ENCODE results near the gene SAE1.
"Not testable (repeated sequence)": the region's sequence is repeated elsewhere in the genome, so short reads cannot be mapped to it uniquely, and the experiment has no call there.

The SAE1 gene

GRCh38 chr19:47132194-47132852 is 1.7 kb downstream of the SAE1 start:
- no peak for DNase-seq

DNA sequence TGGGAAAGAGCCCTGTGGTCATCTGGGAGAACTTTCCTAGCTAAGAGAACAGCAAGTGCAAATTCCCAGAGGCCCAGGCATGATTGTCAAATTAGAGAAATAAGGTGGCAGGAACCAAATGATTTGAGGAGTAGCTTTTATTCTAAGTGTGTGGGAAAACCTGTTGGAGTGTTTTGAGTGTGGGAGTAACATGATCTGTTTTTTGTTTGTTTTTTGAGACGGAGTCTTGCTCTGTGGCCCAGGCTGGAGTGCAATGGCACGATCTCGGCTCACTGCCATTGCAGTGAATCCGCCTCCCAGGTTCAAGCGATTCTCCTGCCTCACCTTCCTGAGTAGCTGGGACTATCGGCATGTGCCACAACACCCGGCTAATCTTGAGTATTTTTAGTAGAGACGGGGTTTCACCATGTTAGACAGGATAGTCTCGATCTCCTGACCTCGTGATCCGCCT is 2.4 kb downstream of the SAE1 start:
- no peak for DNase-seq

DNA sequence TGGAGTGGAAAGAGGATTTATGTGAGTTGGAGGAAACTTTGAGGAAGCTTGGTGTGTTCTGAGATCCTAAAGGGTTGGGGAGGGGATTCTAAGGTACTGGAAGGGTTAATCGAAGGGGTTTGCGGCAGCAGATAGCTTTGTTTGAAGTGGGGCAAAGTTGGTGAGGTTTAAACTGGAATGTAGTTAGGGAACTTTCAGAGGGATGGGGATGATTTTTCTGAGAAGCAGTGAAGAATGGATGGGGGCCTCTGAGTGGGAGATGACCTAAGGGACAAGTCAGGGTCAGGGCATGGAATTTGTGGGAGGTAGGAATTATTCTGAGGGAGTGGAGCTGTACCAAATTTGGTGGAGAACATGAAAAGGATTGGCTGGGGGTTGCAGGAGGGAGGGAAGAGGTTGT is 3.9 kb downstream of the SAE1 start:
- DNase-seq, result no peak

- DNase-seq, result no peak
Observed at GRCh38 chr19:47135156-47135555, 4.5 kb downstream of the SAE1 start.

GRCh38 chr19:47141252-47141651 is 10.6 kb downstream of the SAE1 start:
- DNase-seq, result not testable (repeated sequence)

GRCh38 chr19:47141695-47142094 is 11.1 kb downstream of the SAE1 start:
- no peak for DNase-seq

GRCh38 chr19:47142779-47143178 is 12.1 kb downstream of the SAE1 start:
- DNase-seq, result no peak

GRCh38 chr19:47143322-47144073 is 12.9 kb downstream of the SAE1 start:
- DNase-seq, result no peak

GRCh38 chr19:47144630-47145029 is 14.0 kb downstream of the SAE1 start:
- DNase-seq, result no peak

DNA sequence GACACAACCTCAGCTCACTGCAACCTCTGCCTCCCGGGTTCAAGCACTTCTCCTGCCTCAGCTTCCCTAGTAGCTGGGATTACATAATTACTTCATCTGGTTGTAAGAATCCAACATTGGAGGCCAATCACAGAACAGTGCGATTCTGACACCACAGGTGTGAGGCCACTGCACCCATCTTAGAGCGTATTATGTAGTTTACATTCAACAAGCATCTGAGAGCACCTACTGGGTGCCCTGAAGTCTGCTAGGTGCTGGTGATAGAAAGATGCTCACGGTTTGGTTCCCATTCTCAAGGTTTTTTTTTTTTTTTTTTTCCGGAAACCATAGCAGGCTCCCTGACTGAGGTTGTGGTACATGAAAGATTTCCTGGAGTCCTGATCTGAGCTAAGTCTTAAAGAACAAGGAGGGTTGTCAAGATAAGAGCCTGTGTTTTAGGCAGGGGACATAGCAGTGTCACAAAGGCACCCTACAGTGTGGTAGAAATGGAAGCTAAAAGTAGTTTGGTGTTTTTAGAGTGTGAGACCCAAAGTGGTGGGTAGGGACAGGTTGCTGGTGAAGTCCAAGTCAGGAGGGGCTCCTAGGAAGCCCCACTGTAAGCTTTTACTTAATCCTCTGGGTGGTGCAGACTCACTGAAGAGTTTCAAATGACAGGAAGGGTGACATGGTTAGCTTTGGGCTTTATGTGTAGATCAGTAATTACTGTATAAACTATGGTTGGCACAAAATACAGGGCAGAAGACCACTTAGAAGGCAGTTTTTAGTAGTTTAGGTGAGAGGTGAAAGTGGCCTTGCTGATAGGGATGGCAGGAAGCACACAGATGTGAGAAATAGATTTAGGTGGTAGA is 15.2 kb downstream of the SAE1 start:
- DNase-seq, result no peak

DNA sequence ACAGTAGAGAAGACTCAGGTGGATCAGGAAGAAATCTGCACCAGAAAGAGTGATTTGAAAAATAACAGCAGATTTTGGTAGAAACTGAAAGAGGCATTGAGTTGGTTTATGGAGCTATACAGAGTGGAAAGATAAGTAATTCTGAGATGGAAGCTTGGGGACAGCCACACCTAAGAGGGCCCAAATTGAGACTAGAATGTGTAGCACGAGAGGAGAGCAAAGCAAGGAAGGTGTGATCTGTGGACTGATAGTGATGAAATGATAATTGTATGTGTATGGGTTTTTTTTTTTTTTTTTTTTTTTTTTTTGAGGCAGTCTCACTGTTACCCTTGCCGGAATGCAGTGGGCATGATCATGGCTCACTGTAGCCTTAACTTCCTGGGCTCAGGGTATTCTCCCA is 16.3 kb downstream of the SAE1 start:
- no peak for DNase-seq

DNA sequence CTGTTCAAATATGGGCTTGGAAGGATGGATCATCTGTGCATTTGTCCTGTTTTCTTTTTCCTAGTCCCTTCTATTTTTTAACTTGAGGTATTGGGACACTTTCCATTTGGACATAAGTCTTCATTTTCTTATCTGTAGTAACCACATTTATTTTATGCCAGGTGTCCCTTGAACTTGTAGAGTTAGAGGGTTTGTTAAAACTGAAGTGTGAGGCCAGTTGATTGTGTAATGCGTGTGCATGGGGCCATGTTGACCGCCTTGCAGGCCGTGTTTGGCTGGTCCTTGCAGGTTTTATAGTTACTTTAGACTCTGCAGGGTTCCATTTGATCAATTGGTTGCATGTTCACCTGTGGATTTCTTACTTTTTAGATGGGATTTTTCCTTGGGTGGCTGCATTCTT is 21.0 kb downstream of the SAE1 start:
- no peak for DNase-seq

GRCh38 chr19:47152205-47152604 is 21.6 kb downstream of the SAE1 start:
- no peak for DNase-seq

GRCh38 chr19:47152632-47153031 is 22.0 kb downstream of the SAE1 start:
- no peak for DNase-seq

GRCh38 chr19:47153266-47153665 is 22.6 kb downstream of the SAE1 start:
- DNase-seq, result no peak

DNA sequence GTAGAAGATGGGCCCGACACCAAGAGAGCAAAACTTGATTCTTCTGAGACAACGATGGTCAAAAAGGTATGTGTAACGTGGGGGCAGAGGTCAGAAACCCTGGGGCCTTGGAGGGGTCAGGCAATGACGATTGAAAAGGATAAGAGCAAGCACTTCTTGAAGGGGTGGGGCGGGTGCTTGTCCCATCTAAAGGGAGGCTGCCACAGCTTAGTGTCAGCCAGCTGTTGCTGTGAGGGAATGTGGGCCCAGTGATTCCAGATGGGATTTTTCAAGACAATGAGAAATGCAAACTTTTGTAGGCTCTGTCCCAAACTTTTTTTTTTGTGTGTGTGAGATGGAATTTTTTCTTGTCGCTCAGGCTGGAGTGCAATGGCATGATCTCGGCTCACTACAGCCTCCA is 24.5 kb downstream of the SAE1 start:
- DNase-seq, result no peak

GRCh38 chr19:47156861-47157430 is 26.3 kb downstream of the SAE1 start:
- DNase-seq, result peak; percentile 46

- no peak for DNase-seq
Observed at GRCh38 chr19:47157431-47158321, 27.0 kb downstream of the SAE1 start.

DNA sequence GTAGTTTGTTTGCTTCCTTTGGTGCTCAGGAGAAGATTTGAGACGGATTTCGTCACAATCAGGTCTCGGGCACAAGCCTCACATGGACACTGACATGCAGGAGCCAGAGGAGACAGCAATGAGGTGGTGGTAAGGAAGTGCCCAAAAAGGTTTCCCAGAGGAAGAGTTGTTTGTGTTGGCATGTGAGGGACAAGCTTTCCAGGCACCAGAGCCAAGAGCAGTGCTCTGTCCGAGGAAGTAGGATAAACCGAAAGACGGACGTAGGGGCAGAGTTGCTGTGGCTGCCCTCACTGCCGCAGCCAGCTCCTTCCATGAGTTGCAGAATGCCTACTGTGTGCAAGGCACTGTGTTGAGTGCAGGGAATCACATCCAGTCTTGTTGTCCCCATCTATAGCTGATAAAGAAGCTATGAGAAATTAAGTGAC is 27.7 kb downstream of the SAE1 start:
- no peak for DNase-seq

DNA sequence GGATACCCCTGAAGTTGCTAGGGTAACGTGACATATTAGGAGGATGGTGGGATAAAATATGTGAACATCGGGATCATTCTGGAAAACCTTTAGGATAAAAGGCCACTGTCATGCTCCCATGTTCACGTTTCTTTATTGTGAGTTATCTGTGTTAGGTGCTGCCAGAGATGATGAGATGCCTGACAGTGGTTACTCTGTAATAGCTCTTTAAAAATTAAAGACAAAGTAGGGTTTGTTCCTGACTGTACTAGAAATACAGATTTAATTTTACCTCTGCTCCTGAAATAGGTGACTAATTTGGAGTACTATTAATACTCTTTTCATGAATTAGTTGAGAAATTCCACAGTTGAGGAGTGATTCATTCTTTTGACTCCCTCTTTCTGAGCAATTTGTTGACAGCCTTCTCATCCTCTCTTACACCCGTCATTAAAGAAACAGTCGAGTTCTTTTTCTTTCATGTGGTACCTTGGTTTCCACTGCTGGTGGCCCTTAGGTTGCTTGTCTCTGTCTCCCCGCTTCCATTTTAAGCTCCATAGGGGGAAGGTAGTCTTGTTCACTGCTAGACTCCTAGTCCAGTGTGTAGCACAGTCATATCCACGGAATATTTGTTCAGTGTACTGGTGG is 28.4 kb downstream of the SAE1 start:
- DNase-seq, result no peak

GRCh38 chr19:47161876-47162489 is 31.3 kb downstream of the SAE1 start:
- DNase-seq, result no peak

Data from NCI-H187 treated with DMSO at 0.1 percent for 48 hours (cell line).